ENCODE measurements around the gene CDH11. TPM values are rescaled to one million over a fixed set of nuclear protein-coding genes. Genes with fewer than 3 reads are reported as not detected.

The CDH11 gene
- total and polyA plus RNA-seq, 9 of the 15 experiments (the other 6 are each of a cell fraction or from before 2014, with no cell fraction given): 0.18 TPM; not detected in 8

DNA sequence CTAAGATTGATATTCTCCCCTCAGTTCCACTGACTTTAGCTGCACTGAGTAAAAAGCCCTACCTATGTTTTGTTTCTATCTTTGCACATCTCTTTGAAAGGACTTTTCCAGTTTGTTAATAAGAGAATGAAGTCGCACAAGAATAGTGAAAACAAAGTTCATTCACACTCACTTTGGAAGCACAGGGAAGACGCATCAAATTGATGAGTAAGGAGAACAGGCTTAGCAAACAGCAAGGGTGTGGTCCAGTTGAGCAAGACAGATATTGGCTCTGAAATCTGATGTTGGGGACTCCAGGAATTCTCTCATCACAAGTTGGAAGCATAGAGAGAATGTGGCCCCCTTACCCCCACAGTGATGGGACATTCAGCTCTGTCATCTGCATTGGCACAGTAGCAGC lies 221.3 kb downstream of the CDH11 start:
- Histone ChIP-seq H3K79me2 (ENCODE audit: control insufficient read depth, insufficient read depth, low read length) (no peaks in the 10 kb centered on the region), H3K4me2 (ENCODE audit: insufficient read depth, low read length) (no peak overlapping the region), H3K27ac (ENCODE audit: extremely low read depth, low read depth, low read length) (no peak overlapping the region), H3K4me3 (no peak overlapping the region), H3K36me3 (ENCODE audit: control insufficient read depth, insufficient read depth, low read length) (no peaks in the 10 kb centered on the region), H4K20me1 (replicated peaks; ENCODE audit: control insufficient read depth, insufficient read depth, low read length) (no peaks in the 10 kb centered on the region), H3K9me3 (replicated peaks; ENCODE audit: control insufficient read depth, insufficient read depth, low read depth, low read length) (no peaks in the 10 kb centered on the region), H3K9ac (ENCODE audit: insufficient read depth in 1 of 2, low read depth in 2 of 2, low read length in 2 of 2) (no peak overlapping the region), H3K9me1 (ENCODE audit: control insufficient read depth, insufficient read depth, low read length) (no peaks in the 10 kb centered on the region), H2AFZ (ENCODE audit: low read depth, low read length) (no peak overlapping the region), H3K27me3 (ENCODE audit: control insufficient read depth in 2 of 2, insufficient read depth in 2 of 2, low read length in 2 of 2) (no peaks in the 10 kb centered on the region), H3K4me1 (replicated peaks in 1 of 2; ENCODE audit: control insufficient read depth in 2 of 2, insufficient read depth in 2 of 2, low read length in 2 of 2) (no peaks in the 10 kb centered on the region)
- 0% methylated on average over 2 of the region's 2 CpGs for WGBS (ENCODE audit: insufficient coverage, low coverage, missing lambda C conversion rate)
- BruUV-seq (replicated peaks): no TSS peak
- DNase-seq (ENCODE audit: extremely low read depth in 1 of 4, low spot score in 3 of 4) (no peak), ATAC-seq (no peak), FAIRE-seq (no peak)
- intact Hi-C loops (cut with micrococcal nuclease): no loop called here
- in situ Hi-C loops (cut with MboI): no loop called here
- ChIA-PET CTCF (ENCODE audit: low intra/inter-chr PET ratio) (no interaction called here), POLR2A (no interaction called here)
- TF ChIP-seq POLR2A (conservative IDR thresholded peaks at IDR 0.05): no peak
- no peak for TF ChIP-seq TAF15 (IDR thresholded peaks at IDR 0.05; ENCODE audit: low read depth, low read length)
- no peak for TF ChIP-seq ASH1L (IDR thresholded peaks at IDR 0.05; ENCODE audit: borderline replicate concordance, low read depth, partially characterized antibody)

DNA sequence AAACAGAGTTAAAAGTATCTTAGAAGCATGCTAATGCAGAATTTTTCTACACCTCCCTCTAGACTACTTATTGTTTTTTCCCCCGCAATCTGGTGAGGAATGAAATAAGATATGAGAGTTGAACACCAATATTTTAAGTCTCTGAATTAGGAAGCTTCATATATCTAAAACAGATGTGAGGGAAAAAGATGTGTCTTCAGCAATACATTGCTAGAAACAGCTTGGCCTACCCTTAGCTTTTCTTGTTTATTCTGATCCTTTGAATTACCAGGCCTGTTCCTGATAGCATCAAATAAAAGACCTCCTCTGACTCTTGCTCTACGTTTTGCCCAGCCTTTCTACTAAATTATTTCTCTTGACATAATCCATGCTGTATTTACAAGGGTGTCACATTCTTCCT lies 221.8 kb downstream of the CDH11 start:
- Histone ChIP-seq H3K4me1 (replicated peaks in 1 of 2; ENCODE audit: control insufficient read depth in 2 of 2, insufficient read depth in 2 of 2, low read length in 2 of 2) (no peaks in the 10 kb centered on the region), H3K27me3 (ENCODE audit: control insufficient read depth in 2 of 2, insufficient read depth in 2 of 2, low read length in 2 of 2) (no peaks in the 10 kb centered on the region), H2AFZ (ENCODE audit: low read depth, low read length) (no peak overlapping the region), H3K79me2 (ENCODE audit: control insufficient read depth, insufficient read depth, low read length) (no peaks in the 10 kb centered on the region), H3K4me2 (ENCODE audit: insufficient read depth, low read length) (no peak overlapping the region), H3K4me3 (no peak overlapping the region), H4K20me1 (replicated peaks; ENCODE audit: control insufficient read depth, insufficient read depth, low read length) (no peaks in the 10 kb centered on the region), H3K9me3 (replicated peaks; ENCODE audit: control insufficient read depth, insufficient read depth, low read depth, low read length) (no peaks in the 10 kb centered on the region), H3K9ac (ENCODE audit: insufficient read depth in 1 of 2, low read depth in 2 of 2, low read length in 2 of 2) (no peak overlapping the region), H3K27ac (ENCODE audit: extremely low read depth, low read depth, low read length) (no peak overlapping the region), H3K9me1 (ENCODE audit: control insufficient read depth, insufficient read depth, low read length) (no peaks in the 10 kb centered on the region), H3K36me3 (ENCODE audit: control insufficient read depth, insufficient read depth, low read length) (no peaks in the 10 kb centered on the region)
- ATAC-seq (no peak), FAIRE-seq (no peak), DNase-seq (ENCODE audit: extremely low read depth in 1 of 4, low spot score in 3 of 4) (no peak)
- CTCF ChIA-PET (ENCODE audit: low intra/inter-chr PET ratio): no interaction called here
- intact Hi-C loops (cut with micrococcal nuclease): no loop called here
- 0% methylated on average over 2 of the region's 2 CpGs for WGBS (ENCODE audit: insufficient coverage, low coverage, missing lambda C conversion rate)
- in situ Hi-C loops (cut with MboI): no loop called here
- POLR2A ChIA-PET: no interaction called here
- no TSS peak for BruUV-seq (replicated peaks)
- TF ChIP-seq CBX2 (IDR thresholded peaks at IDR 0.05; ENCODE audit: insufficient read depth, low read length, poor library complexity, severe bottlenecking) (no peak), ZNF316 (IDR thresholded peaks at IDR 0.05) (no peak), RB1 (IDR thresholded peaks at IDR 0.05; ENCODE audit: low read depth) (no peak), ZNF184 (CRISPR knock-in tag; IDR thresholded peaks at IDR 0.05) (no peak), NFE2 (IDR thresholded peaks at IDR 0.05; ENCODE audit: low read depth) (no peak), ZNF24 (IDR thresholded peaks at IDR 0.05) (no peak), ZNF431 (CRISPR knock-in tag; IDR thresholded peaks at IDR 0.05) (no peak), SUPT5H (IDR thresholded peaks at IDR 0.05) (no peak), ZNF644 (tag; IDR thresholded peaks at IDR 0.05; ENCODE audit: low read depth) (no peak)
- TF ChIP-seq, protein P1, sequence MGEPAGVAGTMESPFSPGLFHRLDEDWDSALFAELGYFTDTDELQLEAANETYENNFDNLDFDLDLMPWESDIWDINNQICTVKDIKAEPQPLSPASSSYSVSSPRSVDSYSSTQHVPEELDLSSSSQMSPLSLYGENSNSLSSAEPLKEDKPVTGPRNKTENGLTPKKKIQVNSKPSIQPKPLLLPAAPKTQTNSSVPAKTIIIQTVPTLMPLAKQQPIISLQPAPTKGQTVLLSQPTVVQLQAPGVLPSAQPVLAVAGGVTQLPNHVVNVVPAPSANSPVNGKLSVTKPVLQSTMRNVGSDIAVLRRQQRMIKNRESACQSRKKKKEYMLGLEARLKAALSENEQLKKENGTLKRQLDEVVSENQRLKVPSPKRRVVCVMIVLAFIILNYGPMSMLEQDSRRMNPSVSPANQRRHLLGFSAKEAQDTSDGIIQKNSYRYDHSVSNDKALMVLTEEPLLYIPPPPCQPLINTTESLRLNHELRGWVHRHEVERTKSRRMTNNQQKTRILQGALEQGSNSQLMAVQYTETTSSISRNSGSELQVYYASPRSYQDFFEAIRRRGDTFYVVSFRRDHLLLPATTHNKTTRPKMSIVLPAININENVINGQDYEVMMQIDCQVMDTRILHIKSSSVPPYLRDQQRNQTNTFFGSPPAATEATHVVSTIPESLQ (CRISPR knock-in tag; IDR thresholded peaks at IDR 0.05): no peak
- TF ChIP-seq, protein P2, sequence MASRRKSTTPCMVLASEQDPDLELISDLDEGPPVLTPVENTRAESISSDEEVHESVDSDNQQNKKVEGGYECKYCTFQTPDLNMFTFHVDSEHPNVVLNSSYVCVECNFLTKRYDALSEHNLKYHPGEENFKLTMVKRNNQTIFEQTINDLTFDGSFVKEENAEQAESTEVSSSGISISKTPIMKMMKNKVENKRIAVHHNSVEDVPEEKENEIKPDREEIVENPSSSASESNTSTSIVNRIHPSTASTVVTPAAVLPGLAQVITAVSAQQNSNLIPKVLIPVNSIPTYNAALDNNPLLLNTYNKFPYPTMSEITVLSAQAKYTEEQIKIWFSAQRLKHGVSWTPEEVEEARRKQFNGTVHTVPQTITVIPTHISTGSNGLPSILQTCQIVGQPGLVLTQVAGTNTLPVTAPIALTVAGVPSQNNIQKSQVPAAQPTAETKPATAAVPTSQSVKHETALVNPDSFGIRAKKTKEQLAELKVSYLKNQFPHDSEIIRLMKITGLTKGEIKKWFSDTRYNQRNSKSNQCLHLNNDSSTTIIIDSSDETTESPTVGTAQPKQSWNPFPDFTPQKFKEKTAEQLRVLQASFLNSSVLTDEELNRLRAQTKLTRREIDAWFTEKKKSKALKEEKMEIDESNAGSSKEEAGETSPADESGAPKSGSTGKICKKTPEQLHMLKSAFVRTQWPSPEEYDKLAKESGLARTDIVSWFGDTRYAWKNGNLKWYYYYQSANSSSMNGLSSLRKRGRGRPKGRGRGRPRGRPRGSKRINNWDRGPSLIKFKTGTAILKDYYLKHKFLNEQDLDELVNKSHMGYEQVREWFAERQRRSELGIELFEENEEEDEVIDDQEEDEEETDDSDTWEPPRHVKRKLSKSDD (conservative IDR thresholded peaks at IDR 0.05; ENCODE audit: low read length): no peak

All from K562 (cell line).